Erythroblast (primary cell): Measurements from ENCODE around the gene MAP4K5.

Source experiments
- DNase-seq, 2 experiments: peaks; one replicate each; lab custom pipeline; 2025; lab: John Stamatoyannopoulos, UW
- GATA1 ChIP-seq: IDR thresholded peaks from 2 replicates; pipeline ENCODE4 v1.6.1; 2011; ENCODE audit warnings: low read depth, mild to moderate bottlenecking, control low read depth, low read length, moderate library complexity
- POLR2A ChIP-seq: IDR thresholded peaks from 2 replicates; pipeline ENCODE4 v1.6.1; 2011; ENCODE audit warnings: mild to moderate bottlenecking, low read length

Gene MAP4K5

DNA sequence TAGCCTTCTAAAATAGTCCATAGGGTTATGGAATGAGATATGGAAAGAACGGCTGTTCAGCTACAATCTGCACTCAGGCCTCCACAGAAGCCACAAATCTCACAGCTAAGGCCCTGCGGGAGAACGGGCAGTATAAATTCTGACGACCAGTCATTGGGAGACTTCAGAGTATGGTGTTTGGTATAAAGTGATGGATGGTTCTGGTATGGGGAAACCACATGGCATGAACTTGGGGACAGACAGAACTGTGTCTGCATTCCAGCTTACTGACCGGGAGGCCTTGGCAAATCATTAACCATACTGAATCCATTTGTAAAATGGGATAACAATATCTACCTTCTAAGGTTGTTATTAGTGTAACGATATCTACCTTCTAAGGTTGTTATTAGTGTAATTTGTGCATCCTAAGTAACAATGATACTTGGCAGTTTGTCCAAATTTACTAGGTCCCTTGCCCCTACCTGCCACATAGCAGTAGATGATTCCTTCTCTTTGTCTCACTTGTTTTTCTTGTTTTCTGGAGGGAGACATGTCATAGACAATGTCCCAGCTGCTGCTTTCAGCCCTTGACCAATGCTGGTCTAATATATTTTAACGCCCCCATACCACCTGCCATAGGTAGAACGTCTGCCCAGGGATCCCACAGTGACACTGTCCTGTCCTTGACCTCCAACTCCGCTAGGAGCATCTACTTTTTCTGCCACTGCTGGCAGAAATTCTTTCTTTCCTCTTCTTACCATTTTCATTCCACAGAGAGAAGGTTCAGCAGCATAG, 142.5 kb downstream of the MAP4K5 start:
- DNase-seq = no peak
- no peak for TF ChIP-seq POLR2A
- TF ChIP-seq GATA1 = no peak

DNA sequence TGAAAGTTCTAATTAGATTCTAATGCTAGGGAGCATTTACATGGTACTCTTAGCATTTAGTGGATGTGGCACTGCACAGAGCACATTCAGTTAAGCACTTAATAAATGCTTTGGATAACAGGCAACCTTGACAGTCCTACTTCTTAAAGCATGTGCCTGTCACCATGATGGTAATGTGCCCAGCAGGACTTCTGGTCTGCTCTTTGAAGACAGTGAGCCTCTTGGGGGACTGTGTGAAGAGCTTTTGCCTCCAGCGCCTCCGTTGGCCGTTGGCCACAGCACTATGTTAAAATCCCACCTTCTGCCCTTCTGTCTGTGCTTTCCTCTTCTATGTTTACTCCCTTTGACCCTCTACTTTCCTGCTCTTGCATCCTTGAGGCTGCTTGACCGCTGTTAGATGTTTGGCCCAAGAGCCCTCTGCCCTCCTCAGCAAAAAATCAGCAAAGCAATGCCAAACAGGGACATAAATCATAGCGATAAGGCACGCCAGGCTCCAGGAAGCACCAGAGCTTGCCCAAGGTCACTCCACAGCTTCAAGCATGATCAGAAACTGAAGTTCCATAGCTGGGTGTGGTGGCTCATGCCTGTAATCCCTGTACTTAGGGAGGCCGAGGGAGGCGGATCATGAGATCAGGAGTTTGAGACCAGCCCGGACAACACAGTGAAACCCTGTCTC, 144.0 kb downstream of the MAP4K5 start:
- TF ChIP-seq GATA1 = no peak
- TF ChIP-seq POLR2A = no peak
- no peak for DNase-seq

DNA sequence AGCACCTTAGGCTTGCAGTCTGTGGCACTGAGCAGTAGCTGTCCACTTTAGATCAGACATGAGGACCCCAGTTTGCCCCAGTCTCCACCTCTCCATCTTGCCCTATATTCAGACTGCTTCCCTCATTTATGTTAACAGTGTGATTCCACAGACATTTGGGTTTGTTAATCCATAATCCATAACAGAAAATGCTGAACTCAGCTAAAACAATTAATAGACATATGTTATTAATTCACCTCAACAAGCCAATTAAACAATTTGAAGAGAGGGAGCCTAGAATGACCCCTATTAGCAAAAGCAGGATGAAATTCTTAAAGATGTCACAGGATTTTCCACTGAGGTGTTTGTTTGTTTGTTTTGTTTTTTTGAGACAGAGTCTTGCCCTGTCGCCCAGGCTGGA, 144.8 kb downstream of the MAP4K5 start:
- no peak for DNase-seq
- TF ChIP-seq POLR2A (no peak), GATA1 (no peak)

DNA sequence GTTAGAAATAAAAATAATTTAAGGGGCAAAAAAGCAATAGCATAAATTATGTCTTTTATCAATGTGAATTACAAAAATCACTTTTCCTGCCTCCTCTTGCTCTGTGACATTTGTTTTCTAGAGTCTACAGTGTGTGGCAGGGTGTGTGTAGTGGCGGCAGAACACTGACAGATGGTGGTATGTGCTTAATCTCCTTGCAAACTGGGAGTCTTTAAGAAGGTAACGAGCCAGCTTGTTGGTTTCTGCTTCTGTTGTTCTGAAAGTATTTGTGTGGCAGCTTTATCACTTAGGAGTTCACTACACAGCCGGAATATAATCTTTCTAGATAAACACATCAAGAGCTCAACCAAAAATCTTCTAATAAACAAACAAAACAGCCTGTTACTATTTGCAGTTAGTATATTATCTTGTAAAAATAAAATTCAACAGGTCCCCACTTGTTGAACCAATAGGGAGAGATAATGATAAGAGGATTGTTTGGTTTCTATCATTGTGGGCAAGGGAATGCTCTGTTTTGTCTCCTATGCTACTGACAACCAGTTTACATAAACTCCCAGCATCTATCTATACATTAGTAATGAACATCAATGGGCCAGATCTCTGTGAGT, 148.6 kb downstream of the MAP4K5 start:
- DNase-seq = no peak
- TF ChIP-seq GATA1 (no peak), POLR2A (no peak)

DNA sequence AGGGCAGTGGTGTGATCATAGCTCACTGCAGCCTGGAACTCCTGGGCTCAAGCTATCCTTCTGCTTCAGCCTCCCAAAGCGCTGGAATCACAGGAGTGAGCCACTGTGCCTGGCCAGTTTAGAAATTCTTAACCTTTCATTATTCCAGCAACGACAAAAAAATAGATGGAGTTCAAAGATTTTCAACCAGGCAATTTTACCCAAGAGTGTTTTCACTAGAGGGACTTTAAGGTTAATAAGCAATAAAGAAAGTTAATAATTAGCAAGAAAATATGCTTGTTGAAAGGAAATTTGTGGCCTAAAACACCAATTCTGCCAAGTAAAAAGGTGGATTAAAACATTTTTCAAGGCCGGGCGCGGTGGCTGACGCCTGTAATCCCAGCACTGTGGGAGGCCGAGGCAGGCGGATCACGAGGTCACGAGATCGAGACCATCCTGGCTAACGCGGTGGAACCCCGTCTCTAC, 150.5 kb downstream of the MAP4K5 start:
- no peak for TF ChIP-seq POLR2A
- no peak for TF ChIP-seq GATA1
- DNase-seq = no peak

DNA sequence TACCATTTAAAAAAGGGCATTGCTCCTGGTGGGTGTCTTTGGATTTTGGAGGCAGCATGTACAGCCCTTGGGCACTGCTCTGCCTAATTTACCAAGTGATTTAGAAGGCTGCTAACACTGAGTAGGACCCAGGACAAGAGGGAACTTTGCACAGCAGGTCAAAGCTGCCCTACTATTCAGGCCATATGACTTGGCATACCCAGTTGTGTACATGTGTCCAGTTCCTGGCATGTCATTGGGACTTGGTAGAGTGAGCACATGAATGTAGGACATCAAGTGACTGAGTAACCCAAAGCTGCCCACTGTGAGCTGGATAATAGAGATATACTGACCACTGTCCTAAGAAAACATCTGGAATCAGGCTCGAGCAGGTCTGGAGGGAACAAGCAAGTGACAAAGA, 151.4 kb downstream of the MAP4K5 start:
- DNase-seq = no peak
- no peak for TF ChIP-seq GATA1
- TF ChIP-seq POLR2A = no peak

DNA sequence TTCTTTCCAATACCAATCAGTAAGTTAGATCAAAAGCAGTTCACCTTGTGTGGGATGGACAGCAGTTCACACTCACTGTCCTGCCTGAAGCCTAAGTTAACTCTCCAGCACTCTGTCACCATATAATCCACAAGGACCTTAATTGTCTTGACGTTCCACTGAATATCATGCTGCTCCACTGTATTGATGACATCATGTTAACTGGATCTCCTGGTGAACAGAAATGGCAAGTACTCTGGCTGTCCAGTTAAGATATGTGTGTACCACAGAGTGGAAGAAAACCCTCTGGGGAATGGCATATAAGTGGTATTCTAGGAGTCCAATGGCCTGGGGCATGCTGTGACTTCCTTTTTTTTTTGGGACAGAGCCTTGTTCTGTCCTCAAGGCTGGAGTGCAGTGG, 151.9 kb downstream of the MAP4K5 start:
- no peak for DNase-seq
- no peak for TF ChIP-seq GATA1
- TF ChIP-seq POLR2A = no peak

DNA sequence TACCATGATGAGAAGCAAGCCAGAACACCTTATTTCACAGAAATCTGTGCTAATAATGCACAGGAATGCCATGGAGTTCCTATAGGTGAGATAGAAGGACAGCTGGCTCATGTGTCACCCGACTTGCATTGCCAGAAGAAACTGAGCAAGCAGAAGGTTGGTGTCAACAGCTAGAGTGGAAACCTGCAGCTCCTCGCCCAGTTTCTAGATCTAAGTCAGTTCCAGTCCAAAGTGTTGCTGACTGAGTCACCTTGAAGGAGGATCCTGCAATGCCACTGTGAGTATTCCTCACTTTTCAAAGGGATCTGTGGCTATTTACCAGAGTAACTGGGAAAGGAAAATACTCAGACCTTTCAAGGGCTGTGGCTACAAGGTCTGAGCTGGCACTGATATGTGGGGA, 152.8 kb downstream of the MAP4K5 start:
- TF ChIP-seq POLR2A (no peak), GATA1 (no peak)
- DNase-seq = no peak

DNA sequence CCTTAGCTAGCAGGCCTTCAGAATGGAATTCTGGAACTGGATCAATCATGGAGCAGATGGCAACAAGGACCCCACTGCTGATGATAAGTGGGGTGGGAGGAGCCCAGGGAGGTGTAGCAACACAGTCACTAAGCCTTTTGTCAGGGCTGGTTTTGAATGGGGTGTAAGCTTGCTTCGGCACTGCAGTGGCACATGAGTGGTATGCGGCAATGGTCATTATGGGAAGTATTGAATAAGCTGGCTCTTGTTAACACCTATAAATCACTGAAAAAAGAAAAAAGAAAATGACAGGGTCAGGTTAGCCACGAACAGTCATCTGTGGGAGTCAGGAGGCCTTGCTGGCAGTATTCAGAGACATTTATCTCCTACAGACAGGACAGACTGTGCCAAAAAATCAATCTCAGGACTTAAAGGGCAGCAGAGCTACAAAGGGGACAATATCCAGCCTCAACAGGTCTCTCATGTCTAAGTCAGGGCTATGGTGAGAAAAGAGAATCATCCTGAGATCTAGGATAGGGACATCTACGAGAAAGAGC, 154.8 kb downstream of the MAP4K5 start:
- TF ChIP-seq GATA1 (no peak), POLR2A (no peak)
- DNase-seq = no peak

DNA sequence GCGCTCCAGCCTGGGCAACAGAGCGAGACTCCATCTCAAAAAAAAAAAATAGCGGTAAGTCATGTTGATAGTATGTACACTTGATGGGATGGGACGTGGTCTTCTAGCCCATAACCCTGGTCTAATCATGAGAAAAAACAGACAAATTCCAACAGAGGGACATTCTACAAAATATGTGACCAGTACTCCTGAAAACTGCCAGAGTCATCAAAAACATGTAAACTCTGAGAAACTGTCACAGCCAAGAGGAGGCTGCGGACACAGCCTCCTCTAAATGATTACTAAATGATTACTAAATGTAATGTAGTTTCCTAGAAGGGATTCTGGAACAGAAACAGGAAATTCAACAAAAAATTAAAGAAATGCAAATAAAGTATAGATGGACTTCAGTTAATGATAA, 156.6 kb downstream of the MAP4K5 start:
- DNase-seq = no peak
- no peak for TF ChIP-seq GATA1
- TF ChIP-seq POLR2A = no peak

DNA sequence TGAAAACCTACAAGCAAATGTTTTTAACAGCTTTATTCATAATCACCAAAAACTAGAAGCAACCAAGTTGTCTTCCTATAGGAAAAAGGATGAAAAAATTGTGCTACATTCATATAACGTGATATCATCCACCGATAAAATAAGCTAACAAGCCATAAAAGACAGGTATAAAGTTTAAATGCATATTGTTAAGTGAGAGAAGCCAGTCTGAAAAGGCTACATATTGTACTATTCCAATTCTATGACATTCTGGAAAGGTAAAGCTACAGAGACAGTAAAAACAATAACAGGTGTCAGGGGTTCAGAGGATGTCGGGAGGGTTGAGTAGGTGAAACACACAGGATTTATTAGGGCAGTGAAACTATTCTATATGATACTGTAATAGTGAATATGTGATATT, 158.4 kb downstream of the MAP4K5 start:
- DNase-seq = no peak
- no peak for TF ChIP-seq POLR2A
- no peak for TF ChIP-seq GATA1

DNA sequence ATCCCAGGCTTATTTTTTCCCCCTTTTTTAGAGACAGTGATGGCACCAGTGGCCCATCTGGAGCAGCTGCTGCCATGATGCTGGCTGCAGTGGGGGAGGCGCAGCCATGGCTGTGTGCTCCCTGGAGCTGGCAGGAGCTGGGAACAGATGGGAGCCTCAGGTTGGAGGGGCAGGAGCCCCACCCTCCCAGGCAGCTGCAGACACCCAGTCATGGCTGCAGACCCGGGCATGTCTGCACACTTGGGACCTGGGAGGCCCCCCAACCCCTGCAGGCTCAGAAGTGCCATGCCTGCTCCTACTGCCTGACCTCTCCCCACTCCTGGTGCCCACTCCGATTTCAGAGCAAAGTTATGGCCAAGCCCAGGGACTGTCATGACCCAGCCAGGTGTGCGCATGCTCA, 160.8 kb downstream of the MAP4K5 start:
- no peak for TF ChIP-seq POLR2A
- no peak for TF ChIP-seq GATA1
- no peak for DNase-seq
